Keratinocyte (primary cell): Measurements from ENCODE around the gene CD200. TPM values are rescaled to one million over a fixed set of nuclear protein-coding genes. Genes with fewer than 3 reads are reported as not detected.

Experiments used
- DNase-seq: peaks from one replicate; pipeline ENCODE4 v3.0.0-alpha.2; 2011; ENCODE audit warnings: low read depth, missing footprints, low spot score
- FAIRE-seq: peaks from 2 replicates; lab custom pipeline; 2011; peaks lifted over from hg19 to GRCh38; lab: Jason Lieb, UNC
- H2AFZ ChIP-seq: 2 replicates; pipeline ENCODE4 v1.6.0; 2012; ENCODE audit warnings: low read length, control low read depth, inconsistent platforms; ENCODE audit not compliant: control insufficient read depth
- H3K27ac ChIP-seq: 2 replicates; pipeline ENCODE4 v1.5.1; 2011; ENCODE audit warnings: low read length; ENCODE audit not compliant: control insufficient read depth, insufficient read depth
- H3K27me3 ChIP-seq: 3 replicates; pipeline ENCODE4 v1.6.0; 2011; ENCODE audit warnings: low read length; ENCODE audit not compliant: control insufficient read depth, insufficient read depth; ENCODE audit errors: extremely low read depth
- H3K36me3 ChIP-seq, 2 experiments: 2 replicates in 1 of 2; 3 replicates in 1 of 2; pipeline ENCODE4 v1.5.1; 2011; ENCODE audit warnings: low read length in 2 of 2, mild to moderate bottlenecking in 1 of 2; ENCODE audit not compliant: control insufficient read depth in 2 of 2, insufficient read depth in 2 of 2; ENCODE audit errors: extremely low read depth in 1 of 2
- H3K4me1 ChIP-seq: 3 replicates; pipeline ENCODE4 v1.5.1; 2011; ENCODE audit warnings: low read length; ENCODE audit not compliant: control insufficient read depth, insufficient read depth; ENCODE audit errors: extremely low read depth
- H3K4me2 ChIP-seq: 3 replicates; pipeline ENCODE4 v1.6.0; 2011; ENCODE audit warnings: low read depth, low read length; ENCODE audit not compliant: control insufficient read depth, insufficient read depth; ENCODE audit errors: extremely low read depth
- H3K4me3 ChIP-seq, 3 experiments: fragments of 200-600 bp in 1 of 3; sonication (generic) in 1 of 3; 2 replicates in 2 of 3; 3 replicates in 1 of 3; pipeline ENCODE4 v1.5.1; 2011 to 2016; ENCODE audit warnings: low read length in 3 of 3, mild to moderate bottlenecking in 3 of 3, control low read depth in 2 of 3, inconsistent platforms in 1 of 3, low read depth in 1 of 3, mixed read lengths in 1 of 3, mixed run types in 1 of 3, moderate library complexity in 1 of 3; ENCODE audit not compliant: control insufficient read depth in 2 of 3, insufficient read depth in 2 of 3; ENCODE audit errors: extremely low read depth in 1 of 3
- H3K79me2 ChIP-seq: 2 replicates; pipeline ENCODE4 v1.6.0; 2012; ENCODE audit warnings: low read length; ENCODE audit not compliant: control insufficient read depth, insufficient read depth
- H3K9ac ChIP-seq: 3 replicates; pipeline ENCODE4 v1.6.0; 2011; ENCODE audit warnings: low read length; ENCODE audit not compliant: control insufficient read depth, insufficient read depth; ENCODE audit errors: extremely low read depth
- H3K9me1 ChIP-seq: 3 replicates; pipeline ENCODE4 v1.6.0; 2011; ENCODE audit warnings: low read length; ENCODE audit not compliant: control insufficient read depth, insufficient read depth; ENCODE audit errors: extremely low read depth
- H3K9me3 ChIP-seq: 2 replicates; pipeline ENCODE4 v1.5.1; 2012; ENCODE audit warnings: low read depth, low read length; ENCODE audit not compliant: control insufficient read depth
- H4K20me1 ChIP-seq: 3 replicates; pipeline ENCODE4 v1.6.0; 2011; ENCODE audit warnings: low read length; ENCODE audit not compliant: control insufficient read depth, insufficient read depth; ENCODE audit errors: extremely low read depth
- CTCF ChIP-seq, 3 experiments: IDR thresholded peaks in 1 of 3; conservative IDR thresholded peaks in 1 of 3; optimal IDR thresholded peaks in 1 of 3; 2 replicates in 2 of 3; 3 replicates in 1 of 3; pipeline versions ENCODE3 to v1.5.1; 2011; ENCODE audit warnings: low read length in 3 of 3, mild to moderate bottlenecking in 3 of 3, moderate library complexity in 2 of 3, control low read depth in 1 of 3, inconsistent platforms in 1 of 3; ENCODE audit not compliant: insufficient read depth in 2 of 3; ENCODE audit errors: extremely low read depth in 1 of 3
- EZH2 ChIP-seq: IDR thresholded peaks from one replicate; pipeline ENCODE4 v1.6.1; 2012; ENCODE audit warnings: inconsistent platforms, mild to moderate bottlenecking, low read length, moderate library complexity
- dilution Hi-C: fragments of 300-500 bp; cut with MboI; formaldehyde crosslinking; loops from one replicate; pipeline ENCODE4 v1.7.0; 2020; ENCODE audit warnings: low sequenced_read_pairs; ENCODE audit not compliant: extremely low pct_ligation_motif_present
- polyA plus RNA-seq, 5 experiments: library from polyadenylated mRNA; depleted of rRNA in 3 of 5; stranded (reverse) in 3 of 5; stranded (forward) in 1 of 5; unstranded in 1 of 5; fragments of >200 nt; gene quantifications; 1 replicate in 1 of 5; 2 replicates in 3 of 5; 3 replicates in 1 of 5; pipeline versions ENCODE4 v1.2.1 to v1.2.3, GENCODE V29; 2011 to 2012; ENCODE audit warnings: missing spikeins in 2 of 5, low read depth in 1 of 5, low replicate concordance in 1 of 5

Gene CD200
- polyA plus RNA-seq, 1 donor (not counting 4 experiments of a cell fraction or from before 2014, with no cell fraction given): 0.07 TPM

GRCh38 chr3:112319516-112320276 lies 13.3 kb upstream of the CD200 start:
- DNase-seq: no peak
- H3K9ac ChIP-seq: no peak overlapping the region

DNA sequence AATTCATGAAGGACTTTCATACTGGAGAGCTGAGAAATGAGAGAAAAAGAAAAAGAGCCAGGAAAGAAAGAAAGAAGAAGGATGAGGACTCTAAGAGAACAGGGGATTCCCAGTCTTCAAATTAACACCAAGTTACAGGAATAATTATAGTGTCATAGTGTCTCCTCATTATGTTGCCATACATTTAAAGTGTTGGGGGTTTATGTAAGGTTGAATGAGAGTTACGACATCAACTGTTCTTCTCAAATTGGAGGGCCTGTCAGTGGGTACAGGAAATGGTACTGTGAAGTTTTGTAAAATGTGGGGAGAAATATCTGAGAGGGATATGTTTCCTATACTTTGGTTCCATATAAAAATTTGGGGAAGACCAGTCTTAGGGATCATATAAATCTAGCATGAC lies 12.3 kb upstream of the CD200 start:
- TF ChIP-seq CTCF (optimal IDR thresholded peaks at IDR 0.05 in 1 of 3, IDR thresholded peaks at IDR 0.05 in 1 of 3, conservative IDR thresholded peaks at IDR 0.05 in 1 of 3; ENCODE audit: extremely low read depth in 1 of 3, insufficient read depth in 2 of 3, low read length in 3 of 3) (no peak), EZH2 (no peak)
- H3K9me1 ChIP-seq: no peaks in the 10 kb centered on the region

More at GRCh38 chr3:112319516-112320276, 13.3 kb upstream of the CD200 start:
- Histone ChIP-seq H2AFZ (peak overlapping the region; percentile 48), H3K79me2 (no peaks in the 10 kb centered on the region), H3K27me3 (no peaks in the 10 kb centered on the region), H3K36me3 (no peaks in the 10 kb centered on the region), H3K9me1 (no peaks in the 10 kb centered on the region), H3K4me1 (peaks cover 7% of the 10 kb centered on the region), H3K9me3 (no peaks in the 10 kb centered on the region), H3K4me2 (peak overlapping the region; percentile 57), H3K4me3 (no peak overlapping the region), H3K27ac (no peak overlapping the region), H4K20me1 (no peaks in the 10 kb centered on the region)
- FAIRE-seq: peak; percentile 85
- dilution Hi-C loops: no loop called here
- no peak for TF ChIP-seq CTCF (optimal IDR thresholded peaks at IDR 0.05 in 1 of 3, IDR thresholded peaks at IDR 0.05 in 1 of 3, conservative IDR thresholded peaks at IDR 0.05 in 1 of 3; ENCODE audit: extremely low read depth in 1 of 3, insufficient read depth in 2 of 3, low read length in 3 of 3)

More for the DNA sequence above, 12.3 kb upstream of the CD200 start:
- FAIRE-seq (no peak), DNase-seq (no peak)
- Histone ChIP-seq H3K27ac (no peak overlapping the region), H3K9me3 (no peaks in the 10 kb centered on the region), H3K4me2 (no peak overlapping the region), H4K20me1 (no peaks in the 10 kb centered on the region), H3K4me1 (peaks cover 7% of the 10 kb centered on the region), H3K36me3 (no peaks in the 10 kb centered on the region), H3K4me3 (no peak overlapping the region), H3K27me3 (no peaks in the 10 kb centered on the region), H2AFZ (no peak overlapping the region), H3K9ac (no peak overlapping the region), H3K79me2 (no peaks in the 10 kb centered on the region)
- dilution Hi-C loops: no loop called here
